Measurements from ENCODE around the gene DMD.
"Not testable (repeated sequence)": the region's sequence is repeated elsewhere in the genome, so short reads cannot be mapped to it uniquely, and the experiment has no call there.

DMD gene

GRCh38 chrX:31988975-31989374 is 1222.4 kb downstream of the DMD start:
- Histone ChIP-seq H3K9ac (ENCODE audit: low read depth, low read length) (no peak overlapping the region), H3K9me3 (ENCODE audit: insufficient read depth, low read depth, low read length) (no peaks in the 10 kb centered on the region), H3K36me3 (ENCODE audit: insufficient read depth, low read depth, low read length) (no peaks in the 10 kb centered on the region), H3K4me3 (ENCODE audit: low read length) (no peak overlapping the region), H3K27ac (ENCODE audit: low read length) (no peak overlapping the region), H3K4me1 (ENCODE audit: insufficient read depth, low read length) (no peaks in the 10 kb centered on the region), H3K27me3 (ENCODE audit: insufficient read depth, low read length) (no peaks in the 10 kb centered on the region)

GRCh38 chrX:31981546-31982062 is 1229.7 kb downstream of the DMD start:
- H3K27ac ChIP-seq (ENCODE audit: low read length): no peak overlapping the region
- no peaks in the 10 kb centered on the region for H3K27me3 ChIP-seq (ENCODE audit: insufficient read depth, low read length)
- no peaks in the 10 kb centered on the region for H3K4me1 ChIP-seq (ENCODE audit: insufficient read depth, low read length)
- no peak overlapping the region for H3K9ac ChIP-seq (ENCODE audit: low read depth, low read length)
- no peak overlapping the region for H3K4me3 ChIP-seq (ENCODE audit: low read length)
- H3K9me3 ChIP-seq (ENCODE audit: insufficient read depth, low read depth, low read length): no peaks in the 10 kb centered on the region
- no peaks in the 10 kb centered on the region for H3K36me3 ChIP-seq (ENCODE audit: insufficient read depth, low read depth, low read length)

GRCh38 chrX:31969714-31970113 is 1241.6 kb downstream of the DMD start:
- Histone ChIP-seq H3K9me3 (ENCODE audit: insufficient read depth, low read depth, low read length) (no peaks in the 10 kb centered on the region), H3K27ac (ENCODE audit: low read length) (no peak overlapping the region), H3K9ac (ENCODE audit: low read depth, low read length) (no peak overlapping the region), H3K4me1 (ENCODE audit: insufficient read depth, low read length) (no peaks in the 10 kb centered on the region; the same call in 1 of the 2 replicates), H3K27me3 (ENCODE audit: insufficient read depth, low read length) (no peaks in the 10 kb centered on the region), H3K36me3 (ENCODE audit: insufficient read depth, low read depth, low read length) (no peaks in the 10 kb centered on the region), H3K4me3 (ENCODE audit: low read length) (no peak overlapping the region)

GRCh38 chrX:31962256-31962655 is 1249.1 kb downstream of the DMD start:
- H3K9ac ChIP-seq (ENCODE audit: low read depth, low read length): no peak overlapping the region
- H3K4me3 ChIP-seq (ENCODE audit: low read length): no peak overlapping the region
- no peaks in the 10 kb centered on the region for H3K27me3 ChIP-seq (ENCODE audit: insufficient read depth, low read length)
- H3K4me1 ChIP-seq (ENCODE audit: insufficient read depth, low read length): no peaks in the 10 kb centered on the region; the same call in 1 of the 2 replicates
- H3K36me3 ChIP-seq (ENCODE audit: insufficient read depth, low read depth, low read length): no peaks in the 10 kb centered on the region
- no peaks in the 10 kb centered on the region for H3K9me3 ChIP-seq (ENCODE audit: insufficient read depth, low read depth, low read length)
- no peak overlapping the region for H3K27ac ChIP-seq (ENCODE audit: low read length)

- H3K4me3 ChIP-seq (ENCODE audit: low read length): no peak overlapping the region
- no peaks in the 10 kb centered on the region for H3K27me3 ChIP-seq (ENCODE audit: insufficient read depth, low read length)
- no peaks in the 10 kb centered on the region for H3K36me3 ChIP-seq (ENCODE audit: insufficient read depth, low read depth, low read length)
- H3K27ac ChIP-seq (ENCODE audit: low read length): no peak overlapping the region
- H3K9me3 ChIP-seq (ENCODE audit: insufficient read depth, low read depth, low read length): no peaks in the 10 kb centered on the region
- H3K9ac ChIP-seq (ENCODE audit: low read depth, low read length): no peak overlapping the region
- no peaks in the 10 kb centered on the region for H3K4me1 ChIP-seq (ENCODE audit: insufficient read depth, low read length)
Measured at GRCh38 chrX:31934842-31935370, 1276.4 kb downstream of the DMD start.

GRCh38 chrX:31934015-31934414 is 1277.3 kb downstream of the DMD start:
- Histone ChIP-seq H3K9me3 (ENCODE audit: insufficient read depth, low read depth, low read length) (no peaks in the 10 kb centered on the region), H3K27me3 (ENCODE audit: insufficient read depth, low read length) (no peaks in the 10 kb centered on the region), H3K36me3 (ENCODE audit: insufficient read depth, low read depth, low read length) (no peaks in the 10 kb centered on the region), H3K27ac (ENCODE audit: low read length) (no peak overlapping the region), H3K4me1 (ENCODE audit: insufficient read depth, low read length) (no peaks in the 10 kb centered on the region), H3K9ac (ENCODE audit: low read depth, low read length) (no peak overlapping the region), H3K4me3 (ENCODE audit: low read length) (no peak overlapping the region)

GRCh38 chrX:31932769-31933168 is 1278.6 kb downstream of the DMD start:
- no peaks in the 10 kb centered on the region for H3K27me3 ChIP-seq (ENCODE audit: insufficient read depth, low read length)
- no peaks in the 10 kb centered on the region for H3K4me1 ChIP-seq (ENCODE audit: insufficient read depth, low read length)
- no peak overlapping the region for H3K4me3 ChIP-seq (ENCODE audit: low read length)
- no peaks in the 10 kb centered on the region for H3K9me3 ChIP-seq (ENCODE audit: insufficient read depth, low read depth, low read length)
- no peak overlapping the region for H3K27ac ChIP-seq (ENCODE audit: low read length)
- H3K36me3 ChIP-seq (ENCODE audit: insufficient read depth, low read depth, low read length): no peaks in the 10 kb centered on the region
- H3K9ac ChIP-seq (ENCODE audit: low read depth, low read length): no peak overlapping the region

GRCh38 chrX:31932320-31932719 is 1279.0 kb downstream of the DMD start:
- not testable (repeated sequence) for H3K9ac ChIP-seq (ENCODE audit: low read depth, low read length); H3K4me3 ChIP-seq (ENCODE audit: low read length); H3K27me3 ChIP-seq (ENCODE audit: insufficient read depth, low read length); H3K27ac ChIP-seq (ENCODE audit: low read length); H3K9me3 ChIP-seq (ENCODE audit: insufficient read depth, low read depth, low read length); H3K4me1 ChIP-seq (ENCODE audit: insufficient read depth, low read length); H3K36me3 ChIP-seq (ENCODE audit: insufficient read depth, low read depth, low read length)

- Histone ChIP-seq H3K27me3 (ENCODE audit: insufficient read depth, low read length) (no peaks in the 10 kb centered on the region), H3K4me3 (ENCODE audit: low read length) (no peak overlapping the region), H3K9ac (ENCODE audit: low read depth, low read length) (no peak overlapping the region), H3K9me3 (ENCODE audit: insufficient read depth, low read depth, low read length) (no peaks in the 10 kb centered on the region), H3K27ac (ENCODE audit: low read length) (no peak overlapping the region), H3K36me3 (ENCODE audit: insufficient read depth, low read depth, low read length) (no peaks in the 10 kb centered on the region), H3K4me1 (ENCODE audit: insufficient read depth, low read length) (no peaks in the 10 kb centered on the region)
Measured at GRCh38 chrX:31931225-31931624, 1280.1 kb downstream of the DMD start.

GRCh38 chrX:31929366-31929765 is 1282.0 kb downstream of the DMD start:
- Histone ChIP-seq H3K4me1 (ENCODE audit: insufficient read depth, low read length) (no peaks in the 10 kb centered on the region), H3K9me3 (ENCODE audit: insufficient read depth, low read depth, low read length) (no peaks in the 10 kb centered on the region), H3K27me3 (ENCODE audit: insufficient read depth, low read length) (no peaks in the 10 kb centered on the region), H3K9ac (ENCODE audit: low read depth, low read length) (no peak overlapping the region), H3K4me3 (ENCODE audit: low read length) (no peak overlapping the region), H3K36me3 (ENCODE audit: insufficient read depth, low read depth, low read length) (no peaks in the 10 kb centered on the region), H3K27ac (ENCODE audit: low read length) (no peak overlapping the region)

GRCh38 chrX:31921236-31921635 is 1290.1 kb downstream of the DMD start:
- no peak overlapping the region for H3K9ac ChIP-seq (ENCODE audit: low read depth, low read length)
- no peaks in the 10 kb centered on the region for H3K4me1 ChIP-seq (ENCODE audit: insufficient read depth, low read length)
- H3K4me3 ChIP-seq (ENCODE audit: low read length): no peak overlapping the region

GRCh38 chrX:31909850-31910572 is 1301.3 kb downstream of the DMD start:
- Histone ChIP-seq H3K9me3 (ENCODE audit: insufficient read depth, low read depth, low read length) (no peaks in the 10 kb centered on the region), H3K4me3 (ENCODE audit: low read length) (no peak overlapping the region), H3K36me3 (ENCODE audit: insufficient read depth, low read depth, low read length) (no peaks in the 10 kb centered on the region), H3K9ac (ENCODE audit: low read depth, low read length) (no peak overlapping the region), H3K27me3 (ENCODE audit: insufficient read depth, low read length) (no peaks in the 10 kb centered on the region), H3K4me1 (ENCODE audit: insufficient read depth, low read length) (no peaks in the 10 kb centered on the region), H3K27ac (ENCODE audit: low read length) (no peak overlapping the region)

More at GRCh38 chrX:31921236-31921635, 1290.1 kb downstream of the DMD start:
- no peaks in the 10 kb centered on the region for H3K36me3 ChIP-seq (ENCODE audit: insufficient read depth, low read depth, low read length)
- no peak overlapping the region for H3K27ac ChIP-seq (ENCODE audit: low read length)
- no peaks in the 10 kb centered on the region for H3K9me3 ChIP-seq (ENCODE audit: insufficient read depth, low read depth, low read length)
- no peaks in the 10 kb centered on the region for H3K27me3 ChIP-seq (ENCODE audit: insufficient read depth, low read length)

Measured in iPS-20b (cell line).